GM21447 (cell line): ENCODE measurements around the gene PYDC2.

Source experiments
- ATAC-seq: cut with Tn5 transposase; IDR thresholded peaks from one replicate; pipeline ENCODE4 v1.9.1; 2021; ENCODE audit not compliant: unreplicated experiment

The PYDC2 gene

GRCh38 chr3:191461113-191461595, at the start of gene PYDC2:
PYDC2 (plus strand) TSS chr3:191461163; CDS start chr3:191461163, 0 bp downstream.
- ATAC-seq: no peak

- ATAC-seq: no peak
Observed at GRCh38 chr3:191412759-191413158, 48.2 kb upstream of the PYDC2 start.

GRCh38 chr3:191414286-191414685, 46.7 kb upstream of the PYDC2 start:
- no peak for ATAC-seq

GRCh38 chr3:191414732-191415131, 46.2 kb upstream of the PYDC2 start:
- no peak for ATAC-seq

- no peak for ATAC-seq
Observed at GRCh38 chr3:191415566-191415965, 45.4 kb upstream of the PYDC2 start.

- ATAC-seq: no peak
Observed at GRCh38 chr3:191417457-191417729, 43.6 kb upstream of the PYDC2 start.

- no peak for ATAC-seq
Observed at GRCh38 chr3:191420771-191421170, 40.2 kb upstream of the PYDC2 start.

GRCh38 chr3:191424881-191425280, 36.1 kb upstream of the PYDC2 start:
- no peak for ATAC-seq

GRCh38 chr3:191425322-191425734, 35.6 kb upstream of the PYDC2 start:
- no peak for ATAC-seq

- no peak for ATAC-seq
Observed at GRCh38 chr3:191426311-191426710, 34.7 kb upstream of the PYDC2 start.

GRCh38 chr3:191428177-191428576, 32.8 kb upstream of the PYDC2 start:
- no peak for ATAC-seq

- no peak for ATAC-seq
Observed at GRCh38 chr3:191430103-191430502, 30.9 kb upstream of the PYDC2 start.

- no peak for ATAC-seq
Observed at GRCh38 chr3:191431160-191431822, 29.7 kb upstream of the PYDC2 start.

- no peak for ATAC-seq
Observed at GRCh38 chr3:191432162-191432561, 28.8 kb upstream of the PYDC2 start.

GRCh38 chr3:191434024-191434423, 26.9 kb upstream of the PYDC2 start:
- no peak for ATAC-seq

GRCh38 chr3:191435981-191436380, 25.0 kb upstream of the PYDC2 start:
- no peak for ATAC-seq

- ATAC-seq: no peak
Observed at GRCh38 chr3:191438150-191438814, 22.7 kb upstream of the PYDC2 start.

- ATAC-seq: no peak
Observed at GRCh38 chr3:191440532-191440931, 20.4 kb upstream of the PYDC2 start.

GRCh38 chr3:191441687-191442086, 19.3 kb upstream of the PYDC2 start:
- ATAC-seq: no peak

GRCh38 chr3:191444569-191444968, 16.4 kb upstream of the PYDC2 start:
- no peak for ATAC-seq

GRCh38 chr3:191449256-191449655, 11.7 kb upstream of the PYDC2 start:
- no peak for ATAC-seq

- peak; percentile 78 for ATAC-seq
Observed at GRCh38 chr3:191455257-191455952, 5.6 kb upstream of the PYDC2 start.
